K562 (cell line): ENCODE results near the gene SLX9. TPM values are rescaled to one million over a fixed set of nuclear protein-coding genes. Genes with fewer than 3 reads are reported as not detected.

Source experiments
- ATAC-seq: fragments of 200-7000 bp; cut with Tn5 transposase; 3 replicates; pipeline ENCODE4 v1.9.1; 2020; ENCODE audit warnings: moderate library complexity
- BruUV-seq: library from RNA; stranded (reverse); fragments of 400-500 nt; replicated peaks from 2 replicates; lab custom pipeline; 2021; lab: Mats Ljungman, UMichigan
- CTCF ChIA-PET: fragments of 300-600 bp; formaldehyde crosslinking; extraction: SDS; loops from one replicate; lab custom pipeline; 2021; ENCODE audit warnings: low intra/inter-chr PET ratio; lab: Yijun Ruan, JAX
- POLR2A ChIA-PET: fragments of 300-600, 350-650 bp; sonication (Branson Sonifier 250); formaldehyde crosslinking; extraction: SDS; loops from one replicate; lab custom pipeline; 2021; ENCODE audit warnings: antibody characterized with exemption, inconsistent platforms; lab: Yijun Ruan, JAX
- DNase-seq, 4 experiments: peaks; one replicate each; pipeline versions ENCODE4 v3.0.0 to v3.0.0-alpha.2; 2011 to 2018; ENCODE audit warnings: low spot score in 3 of 4, mixed read lengths in 3 of 4; ENCODE audit errors: extremely low read depth in 1 of 4
- FAIRE-seq: peaks from 2 replicates; lab custom pipeline; 2011; peaks lifted over from hg19 to GRCh38; lab: Jason Lieb, UNC
- H2AFZ ChIP-seq: 2 replicates; pipeline ENCODE4 v1.6.0; 2011; ENCODE audit warnings: low read depth, low read length, control low read depth, inconsistent platforms
- H3K27ac ChIP-seq: fragments of 200-600 bp; 3 replicates; pipeline ENCODE4 v1.8.0; 2011; ENCODE audit warnings: low read depth, mild to moderate bottlenecking, control low read depth, inconsistent platforms, low read length, moderate library complexity, mixed read lengths; ENCODE audit errors: extremely low read depth
- H3K27me3 ChIP-seq, 2 experiments: fragments of 300-600 bp in 1 of 2; 2 replicates in 1 of 2; 3 replicates in 1 of 2; pipeline versions ENCODE4 v1.6.0 to v1.8.0; 2011; ENCODE audit warnings: inconsistent platforms in 2 of 2, low read length in 2 of 2, mild to moderate bottlenecking in 1 of 2, mixed read lengths in 1 of 2, moderate library complexity in 1 of 2; ENCODE audit not compliant: control insufficient read depth in 2 of 2, insufficient read depth in 2 of 2
- H3K36me3 ChIP-seq: fragments of 300-600 bp; 3 replicates; pipeline ENCODE4 v1.8.0; 2011; ENCODE audit warnings: mild to moderate bottlenecking, low read length, inconsistent platforms; ENCODE audit not compliant: control insufficient read depth, insufficient read depth
- H3K4me1 ChIP-seq, 2 experiments: fragments of 200-600 bp in 1 of 2; replicated peaks in 1 of 2; 2 replicates in 1 of 2; 3 replicates in 1 of 2; pipeline versions ENCODE4 v1.5.1 to v1.8.0; 2011; ENCODE audit warnings: inconsistent platforms in 2 of 2, low read length in 2 of 2, mild to moderate bottlenecking in 1 of 2, mixed read lengths in 1 of 2, moderate library complexity in 1 of 2; ENCODE audit not compliant: control insufficient read depth in 2 of 2, insufficient read depth in 2 of 2
- H3K4me2 ChIP-seq: 2 replicates; pipeline ENCODE4 v1.6.1; 2011; ENCODE audit warnings: low read length, control low read depth, inconsistent platforms, mixed read lengths; ENCODE audit not compliant: insufficient read depth
- H3K4me3 ChIP-seq: fragments of 200-600 bp; sonication (generic), shearing (Covaris generic); 2 replicates; pipeline ENCODE4 v1.5.1; 2016; ENCODE audit warnings: control low read depth, inconsistent platforms
- H3K79me2 ChIP-seq: fragments of 200-600 bp; 3 replicates; pipeline ENCODE4 v1.8.0; 2011; ENCODE audit warnings: low read length, inconsistent platforms; ENCODE audit not compliant: control insufficient read depth, insufficient read depth
- H3K9ac ChIP-seq, 2 experiments: 2 replicates each; pipeline versions ENCODE4 v1.6.0 to v1.6.1; 2011; ENCODE audit warnings: low read depth in 2 of 2, low read length in 2 of 2, control low read depth in 1 of 2, inconsistent platforms in 1 of 2, mild to moderate bottlenecking in 1 of 2, mixed read lengths in 1 of 2; ENCODE audit not compliant: insufficient read depth in 1 of 2
- H3K9me1 ChIP-seq: one replicate; pipeline ENCODE4 v1.6.0; 2011; ENCODE audit warnings: inconsistent platforms, mild to moderate bottlenecking, low read length, moderate library complexity; ENCODE audit not compliant: control insufficient read depth, insufficient read depth
- H3K9me3 ChIP-seq: replicated peaks from 2 replicates; pipeline ENCODE4 v1.5.1; 2011; ENCODE audit warnings: low read depth, low read length, inconsistent platforms; ENCODE audit not compliant: control insufficient read depth, insufficient read depth
- H4K20me1 ChIP-seq: replicated peaks from 2 replicates; pipeline ENCODE4 v1.6.1; 2011; ENCODE audit warnings: low read length, inconsistent platforms, mixed read lengths; ENCODE audit not compliant: control insufficient read depth, insufficient read depth
- WGBS: fragments of 100-300 bp; shearing (Covaris generic); methylation state at CpG from one replicate; pipeline ENCODE4 v1.1.6; 2016; ENCODE audit warnings: low coverage, mixed read lengths; ENCODE audit not compliant: insufficient coverage; ENCODE audit errors: missing lambda C conversion rate; 5-methylcytosine and 5-hydroxymethylcytosine counted together
- in situ Hi-C: fragments of 300-500 bp; cut with MboI; formaldehyde crosslinking; loops from 4 replicates; pipeline ENCODE4 v1.15.0; 2018; ENCODE audit warnings: inconsistent platforms, mixed read lengths
- intact Hi-C: fragments of 100-400 bp; cut with micrococcal nuclease; formaldehyde crosslinking; loops from 2 replicates; pipeline ENCODE4 v1.14.2; 2022
- polyA plus RNA-seq, 8 experiments: library from polyadenylated mRNA; depleted of rRNA in 4 of 8; stranded (reverse) in 5 of 8; unstranded in 3 of 8; fragments of >200 nt; fragmentation: Nextera tagmentation in 2 of 8; fragmentation: Illumina TruSeq in 1 of 8; extraction: Ambion mirVana in 2 of 8; extraction: Trizol in 1 of 8; gene quantifications; 2 replicates each; pipeline versions ENCODE4 v1.2.1 to v1.2.3, GENCODE V29; 2011 to 2014; ENCODE audit warnings: inconsistent platforms in 1 of 8, missing spikeins in 1 of 8
- total RNA-seq, 7 experiments: library from RNA; depleted of rRNA in 6 of 7; stranded (reverse); fragments of >200 nt in 6 of 7; fragmentation: Illumina TruSeq in 2 of 7; extraction: Trizol in 2 of 7; gene quantifications; 2 replicates each; pipeline versions ENCODE4 v1.2.1 to v1.2.3, GENCODE V29; 2011 to 2021; ENCODE audit warnings: low replicate concordance in 1 of 7
- TF ChIP-seq, protein P1 (sequence below): fragments of 450-650 bp; conservative IDR thresholded peaks from 2 replicates; pipeline ENCODE4 v1.6.1; 2016; ENCODE audit warnings: missing genetic modification characterization, low read depth, mild to moderate bottlenecking, control low read depth, missing compliant biosample characterization

The SLX9 gene
- total and polyA plus RNA-seq, 9 of the 15 experiments (the other 6 are each of a cell fraction or from before 2014, with no cell fraction given) = 1.2 to 75.5 (median 16.5) TPM

DNA sequence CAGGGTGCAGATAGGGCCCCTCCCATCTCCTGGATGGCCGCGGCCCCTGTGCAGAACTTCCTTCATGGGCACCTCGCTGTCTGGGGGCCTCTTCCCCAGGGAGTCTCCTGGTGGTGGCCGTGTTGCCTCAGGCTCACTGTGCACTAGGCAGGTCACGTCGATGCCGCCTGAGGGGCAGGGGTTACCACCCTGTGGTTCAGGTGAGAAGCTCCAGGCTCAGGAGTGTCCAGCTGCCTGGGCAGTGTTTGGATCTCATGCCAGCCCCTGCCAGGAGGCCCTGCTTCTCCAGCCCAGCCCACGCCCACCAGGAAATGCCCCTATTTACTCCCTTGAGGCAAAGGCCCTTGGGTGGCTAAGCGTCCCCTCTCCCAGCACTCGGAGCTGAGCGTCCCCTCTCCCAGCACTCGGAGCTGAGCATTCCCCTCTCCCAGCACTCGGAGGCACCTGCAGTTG lies 21.2 kb upstream of the SLX9 start:
- WGBS = 7% methylated on average over 12 of the region's 13 CpGs
- FAIRE-seq = no peak
- DNase-seq = no peak
- Histone ChIP-seq H3K4me2 (no peak overlapping the region), H4K20me1 (0 out of 2 replicates have a peak, but pooled peaks cover 3% of the 10 kb centered on the region), H3K27me3 (peaks cover 34 to 50% of the 10 kb centered on the region in 2 experiments), H2AFZ (no peak overlapping the region), H3K9ac (no peak overlapping the region), H3K9me1 (no peaks in the 10 kb centered on the region), H3K4me3 (no peak overlapping the region), H3K27ac (no peak overlapping the region), H3K9me3 (no peaks in the 10 kb centered on the region), H3K79me2 (no peaks in the 10 kb centered on the region), H3K4me1 (peaks cover 0 to 36% of the 10 kb centered on the region in 2 experiments; a peak in 2 of 5 replicates), H3K36me3 (no peaks in the 10 kb centered on the region)
- ATAC-seq = no peak
- BruUV-seq = no TSS peak
- TF ChIP-seq, protein P1, sequence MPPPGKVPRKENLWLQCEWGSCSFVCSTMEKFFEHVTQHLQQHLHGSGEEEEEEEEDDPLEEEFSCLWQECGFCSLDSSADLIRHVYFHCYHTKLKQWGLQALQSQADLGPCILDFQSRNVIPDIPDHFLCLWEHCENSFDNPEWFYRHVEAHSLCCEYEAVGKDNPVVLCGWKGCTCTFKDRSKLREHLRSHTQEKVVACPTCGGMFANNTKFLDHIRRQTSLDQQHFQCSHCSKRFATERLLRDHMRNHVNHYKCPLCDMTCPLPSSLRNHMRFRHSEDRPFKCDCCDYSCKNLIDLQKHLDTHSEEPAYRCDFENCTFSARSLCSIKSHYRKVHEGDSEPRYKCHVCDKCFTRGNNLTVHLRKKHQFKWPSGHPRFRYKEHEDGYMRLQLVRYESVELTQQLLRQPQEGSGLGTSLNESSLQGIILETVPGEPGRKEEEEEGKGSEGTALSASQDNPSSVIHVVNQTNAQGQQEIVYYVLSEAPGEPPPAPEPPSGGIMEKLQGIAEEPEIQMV (tag) = no peak
- CTCF ChIA-PET = no interaction called here
- POLR2A ChIA-PET = interaction anchor here (0.6 to 0.7 kb wide), 2 partner anchors 11 to 1267 kb away, joined by 3 to 4 read pairs; no protein-coding TSS in a partner anchor
- intact Hi-C loops (no loop called here), in situ Hi-C loops (no loop called here)
